DOHH2 (cell line): Measurements from ENCODE around the gene KLKB1.

ENCODE experiments used
- H3F3A ChIP-seq: fragments of 200-600 bp; sonication (generic), shearing (Covaris generic); 2 replicates; pipeline ENCODE4 v1.6.0; 2016; ENCODE audit warnings: antibody characterized with exemption, mild to moderate bottlenecking; ENCODE audit not compliant: control insufficient read depth, insufficient read depth
- H3K27ac ChIP-seq: fragments of 200-600 bp; sonication (generic); 2 replicates; pipeline ENCODE4 v1.5.1; 2014; ENCODE audit warnings: low read depth, mild to moderate bottlenecking, low read length, moderate library complexity
- H3K27me3 ChIP-seq: fragments of 200-600 bp; sonication (generic); 2 replicates; pipeline ENCODE4 v1.6.1; 2014; ENCODE audit warnings: mild to moderate bottlenecking, low read length, mixed read lengths; ENCODE audit not compliant: control insufficient read depth
- H3K36me3 ChIP-seq: fragments of 200-600 bp; sonication (generic); 2 replicates; pipeline ENCODE4 v1.6.1; 2014; ENCODE audit warnings: mild to moderate bottlenecking, low read length, moderate library complexity, mixed read lengths; ENCODE audit not compliant: control insufficient read depth
- H3K4me1 ChIP-seq: fragments of 200-600 bp; sonication (generic); 2 replicates; pipeline ENCODE4 v1.6.1; 2014; ENCODE audit warnings: mild to moderate bottlenecking, low read length, mixed read lengths; ENCODE audit not compliant: control insufficient read depth
- H3K4me2 ChIP-seq: fragments of 200-600 bp; sonication (generic); 2 replicates; pipeline ENCODE4 v1.6.0; 2014; ENCODE audit warnings: mild to moderate bottlenecking, low read length, moderate library complexity
- H3K4me3 ChIP-seq: fragments of 200-600 bp; sonication (generic); 2 replicates; pipeline ENCODE4 v1.5.1; 2014; ENCODE audit warnings: mild to moderate bottlenecking, low read length, mixed read lengths
- H3K79me2 ChIP-seq: fragments of 200-600 bp; sonication (generic); 2 replicates; pipeline ENCODE4 v1.6.1; 2014; ENCODE audit warnings: mild to moderate bottlenecking, low read length, mixed read lengths; ENCODE audit not compliant: control insufficient read depth
- H3K9me2 ChIP-seq: fragments of 200-600 bp; sonication (generic); replicated peaks from 2 replicates; pipeline ENCODE4 v1.6.1; 2014; ENCODE audit warnings: mild to moderate bottlenecking, low read length, mixed read lengths; ENCODE audit not compliant: control insufficient read depth
- H3K9me3 ChIP-seq: fragments of 200-600 bp; sonication (generic); 2 replicates; pipeline ENCODE4 v1.6.1; 2014; ENCODE audit warnings: antibody characterized with exemption, low read length, mixed read lengths; ENCODE audit not compliant: control insufficient read depth, insufficient read depth
- H4K20me1 ChIP-seq: fragments of 200-600 bp; sonication (generic); 2 replicates; pipeline ENCODE4 v1.6.0; 2014; ENCODE audit warnings: low read depth, mild to moderate bottlenecking, antibody characterized with exemption, low read length, moderate library complexity; ENCODE audit not compliant: control insufficient read depth, insufficient read depth
- CTCF ChIP-seq: fragments of 200-600 bp; sonication (generic); IDR thresholded peaks from one replicate; pipeline ENCODE4 v1.5.1; 2014; ENCODE audit warnings: antibody characterized with exemption, mild to moderate bottlenecking, low read depth, low read length; ENCODE audit not compliant: poor library complexity, severe bottlenecking
- EZH2phosphoT487 ChIP-seq: fragments of 200-600 bp; sonication (generic); IDR thresholded peaks from 2 replicates; pipeline ENCODE4 v1.6.1; 2017; ENCODE audit warnings: borderline replicate concordance, mild to moderate bottlenecking, antibody characterized with exemption, low read length, moderate library complexity, mixed read lengths

KLKB1 gene

GRCh38 chr4:186304216-186304615, 76.9 kb downstream of the KLKB1 start:
- Histone ChIP-seq H3K27me3 (peaks cover 3% of the 10 kb centered on the region; the same call in 1 of the 2 replicates), H3K4me3 (no peak overlapping the region), H3K9me2 (no peaks in the 10 kb centered on the region), H3K36me3 (no peaks in the 10 kb centered on the region), H3F3A (no peaks in the 10 kb centered on the region), H4K20me1 (no peaks in the 10 kb centered on the region), H3K9me3 (no peaks in the 10 kb centered on the region), H3K79me2 (no peaks in the 10 kb centered on the region), H3K27ac (no peak overlapping the region), H3K4me1 (no peaks in the 10 kb centered on the region), H3K4me2 (no peak overlapping the region)
- TF ChIP-seq EZH2phosphoT487: no peak
- TF ChIP-seq CTCF: no peak

GRCh38 chr4:186304866-186305505, 77.7 kb downstream of the KLKB1 start:
- Histone ChIP-seq H3K27ac (no peak overlapping the region), H3K9me2 (no peaks in the 10 kb centered on the region), H3K4me3 (no peak overlapping the region), H4K20me1 (no peaks in the 10 kb centered on the region), H3F3A (no peaks in the 10 kb centered on the region), H3K79me2 (no peaks in the 10 kb centered on the region), H3K4me1 (no peaks in the 10 kb centered on the region), H3K9me3 (no peaks in the 10 kb centered on the region), H3K4me2 (no peak overlapping the region), H3K27me3 (peaks cover 3% of the 10 kb centered on the region; the same call in 1 of the 2 replicates), H3K36me3 (no peaks in the 10 kb centered on the region)
- TF ChIP-seq CTCF: no peak
- TF ChIP-seq EZH2phosphoT487: no peak

- Histone ChIP-seq H3K9me2 (no peaks in the 10 kb centered on the region), H3K9me3 (no peaks in the 10 kb centered on the region), H3K4me2 (no peak overlapping the region), H3K4me3 (no peak overlapping the region), H3F3A (no peaks in the 10 kb centered on the region), H3K79me2 (no peaks in the 10 kb centered on the region), H4K20me1 (no peaks in the 10 kb centered on the region), H3K27me3 (no peaks in the 10 kb centered on the region), H3K36me3 (no peaks in the 10 kb centered on the region), H3K27ac (no peak overlapping the region), H3K4me1 (no peaks in the 10 kb centered on the region)
- TF ChIP-seq CTCF: no peak
- no peak for TF ChIP-seq EZH2phosphoT487
These were observed 80.2 kb downstream of the KLKB1 start for GRCh38 chr4:186307497-186307896.
